ENCODE results near the gene FBXL2.

DNA sequence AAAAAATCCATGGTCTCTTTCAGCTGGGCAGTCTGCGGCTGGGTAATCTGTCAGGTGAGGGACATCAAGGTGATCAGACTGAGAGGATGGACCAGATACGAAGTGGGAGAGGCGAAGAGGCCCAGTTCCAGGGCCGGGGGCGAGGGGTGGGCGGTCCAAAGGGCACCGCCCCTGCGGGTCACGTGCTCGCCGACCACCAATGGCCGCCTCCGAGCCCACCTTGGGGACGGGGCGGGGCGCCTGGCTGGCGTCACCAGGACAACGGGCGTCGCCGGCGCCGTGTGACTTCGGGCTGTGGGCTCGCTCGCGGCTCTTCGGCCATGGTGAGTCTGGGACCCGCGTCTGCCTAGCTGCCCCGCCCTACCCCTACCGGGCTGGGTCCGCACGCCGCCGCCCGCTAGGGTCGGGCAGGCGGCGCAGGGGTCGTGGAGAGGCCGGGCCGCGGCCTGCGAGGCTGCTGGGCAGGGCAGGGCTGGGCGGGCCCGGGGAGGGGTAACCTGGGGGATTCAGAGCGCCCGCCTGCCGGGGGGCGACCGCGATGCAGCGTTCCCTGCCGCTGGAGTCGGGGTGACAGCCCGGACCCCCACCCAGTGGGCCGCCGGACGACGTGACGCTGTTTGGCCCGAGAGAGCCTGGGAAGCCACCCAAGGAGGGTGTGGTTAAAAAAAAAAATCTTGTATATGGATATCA lies at the start of gene FBXL2:
- TF ChIP-seq, protein P1, sequence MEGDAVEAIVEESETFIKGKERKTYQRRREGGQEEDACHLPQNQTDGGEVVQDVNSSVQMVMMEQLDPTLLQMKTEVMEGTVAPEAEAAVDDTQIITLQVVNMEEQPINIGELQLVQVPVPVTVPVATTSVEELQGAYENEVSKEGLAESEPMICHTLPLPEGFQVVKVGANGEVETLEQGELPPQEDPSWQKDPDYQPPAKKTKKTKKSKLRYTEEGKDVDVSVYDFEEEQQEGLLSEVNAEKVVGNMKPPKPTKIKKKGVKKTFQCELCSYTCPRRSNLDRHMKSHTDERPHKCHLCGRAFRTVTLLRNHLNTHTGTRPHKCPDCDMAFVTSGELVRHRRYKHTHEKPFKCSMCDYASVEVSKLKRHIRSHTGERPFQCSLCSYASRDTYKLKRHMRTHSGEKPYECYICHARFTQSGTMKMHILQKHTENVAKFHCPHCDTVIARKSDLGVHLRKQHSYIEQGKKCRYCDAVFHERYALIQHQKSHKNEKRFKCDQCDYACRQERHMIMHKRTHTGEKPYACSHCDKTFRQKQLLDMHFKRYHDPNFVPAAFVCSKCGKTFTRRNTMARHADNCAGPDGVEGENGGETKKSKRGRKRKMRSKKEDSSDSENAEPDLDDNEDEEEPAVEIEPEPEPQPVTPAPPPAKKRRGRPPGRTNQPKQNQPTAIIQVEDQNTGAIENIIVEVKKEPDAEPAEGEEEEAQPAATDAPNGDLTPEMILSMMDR (conservative IDR thresholded peaks at IDR 0.05) = no peak
- no peak for TF ChIP-seq EZH2 (IDR thresholded peaks at IDR 0.05; ENCODE audit: low read depth)

All from PC-9 (cell line).